HL-60/S4 (cell line): ENCODE measurements around the gene HOXA2.

ENCODE experiments used
- in situ Hi-C: fragments of 300-500 bp; cut with MboI; formaldehyde crosslinking; loops from 2 replicates; pipeline ENCODE4 v1.14.3; 2022; ENCODE audit warnings: low sequenced_read_pairs

HOXA2 gene

DNA sequence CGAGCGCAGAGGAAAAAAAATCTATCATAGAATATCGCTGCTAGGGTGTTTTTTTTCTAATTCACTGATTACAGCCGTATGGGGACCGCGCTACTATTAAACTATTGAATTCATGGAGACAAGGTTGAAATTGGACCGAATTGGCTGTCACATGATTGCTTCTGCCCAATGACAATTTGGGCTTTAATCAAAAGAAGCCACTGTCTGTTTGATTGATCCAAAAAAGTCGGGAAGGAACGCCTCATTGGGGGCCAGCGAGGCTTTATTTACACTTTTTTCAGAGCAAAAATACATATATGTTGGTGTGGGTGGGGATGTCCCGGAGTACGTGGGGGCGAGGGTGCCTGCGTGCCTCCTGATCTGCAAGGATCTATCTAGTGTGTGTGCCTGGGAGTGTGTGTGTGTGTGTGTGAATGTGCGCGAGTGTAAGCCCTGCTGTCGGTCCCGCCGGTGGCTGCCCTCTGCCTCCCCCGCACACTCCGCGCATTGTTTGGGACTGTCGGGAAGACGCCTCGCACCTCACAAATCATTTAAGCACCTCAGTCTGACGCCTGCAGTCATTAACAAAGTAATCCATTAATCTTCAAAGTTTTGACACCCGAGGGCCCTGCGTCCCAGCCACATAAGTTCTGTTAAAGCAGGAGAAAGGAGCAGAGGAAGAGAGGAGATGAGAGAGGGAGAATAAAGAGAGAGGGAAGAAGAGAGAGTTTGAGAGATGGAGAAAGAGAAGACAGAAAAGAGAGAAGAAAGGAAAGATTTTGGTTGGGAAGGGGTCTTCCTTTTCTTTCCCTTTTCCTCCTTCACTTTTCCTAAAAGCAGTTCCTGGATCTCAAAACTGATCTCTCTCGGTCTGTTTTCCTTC, at the start of gene HOXA2:
Gene HOXA2 (minus strand): TSS at position 103 of the 862 bp plus-strand sequence. CDS start 183 bp downstream, outside the sequence.
- in situ Hi-C loops, result no loop called here

DNA sequence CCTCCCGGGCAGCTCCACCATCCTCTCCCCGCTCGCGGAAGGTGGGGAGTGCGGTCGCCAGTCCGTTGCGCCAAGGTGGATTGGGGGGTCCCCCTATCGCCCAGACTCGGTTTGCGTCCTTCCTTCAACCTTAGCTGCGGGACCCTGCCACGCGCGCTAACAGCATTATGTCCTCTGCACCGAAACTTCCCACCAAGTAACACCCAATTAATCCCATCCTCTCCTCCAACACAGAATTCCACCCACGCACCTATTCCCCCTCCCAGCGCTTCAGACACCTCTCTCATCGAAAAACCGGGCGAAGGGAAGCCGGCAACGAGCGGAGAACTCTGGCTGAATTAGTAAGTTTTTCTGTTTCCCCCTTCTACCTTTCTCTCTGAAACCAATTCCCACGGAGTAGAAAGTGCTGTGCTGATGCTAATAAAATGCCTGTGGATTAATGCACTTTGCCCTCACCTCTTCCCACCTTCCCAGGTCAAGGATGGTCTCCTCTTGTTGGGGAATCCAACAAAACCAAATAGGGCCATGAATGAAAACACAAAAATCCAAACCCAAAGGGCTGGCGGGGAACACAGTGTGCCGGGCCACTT, 49.0 kb upstream of the HOXA2 start:
- in situ Hi-C loops, result loop anchor here (25.0 kb wide), 1 partner anchor 789 kb away; no protein-coding TSS in a partner anchor

DNA sequence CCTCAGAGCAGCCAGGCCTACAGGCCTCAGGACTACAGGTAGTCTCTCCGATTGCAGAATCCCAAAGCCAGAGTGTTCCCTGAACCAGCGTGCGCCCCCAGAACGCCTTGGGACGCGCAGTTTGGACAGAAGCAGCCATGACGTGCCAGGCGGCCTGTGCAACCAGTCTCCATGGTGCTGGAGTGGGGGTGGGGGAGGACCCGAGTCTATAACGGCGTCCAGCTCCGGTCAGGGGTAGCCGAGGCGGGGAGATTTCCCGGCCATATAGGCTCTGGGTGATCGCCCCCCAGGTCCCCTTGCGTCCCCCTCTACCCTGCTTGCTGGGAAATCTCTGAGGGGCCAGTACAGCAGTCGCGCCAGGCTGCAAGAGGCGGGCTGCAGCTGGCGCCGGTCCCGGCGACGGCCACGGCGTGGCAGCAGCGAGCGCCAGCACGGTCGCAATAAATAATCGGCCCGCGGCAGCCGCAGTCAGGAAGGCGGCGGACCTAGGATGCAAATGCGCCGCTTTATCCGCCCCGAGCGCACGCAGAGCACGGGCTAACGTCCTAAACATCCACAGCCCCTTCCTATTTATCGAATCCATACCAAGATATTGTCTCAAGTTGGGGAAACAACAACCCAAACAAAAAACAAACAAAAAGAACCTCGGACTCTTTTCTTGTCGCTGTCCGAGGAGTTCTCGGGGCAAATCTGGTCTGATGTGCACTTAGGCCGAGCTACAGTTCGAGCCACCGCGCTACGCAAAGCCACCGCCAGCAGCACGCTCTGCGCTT, 48.3 kb upstream of the HOXA2 start:
- in situ Hi-C loops, result loop anchor here (25.0 kb wide), 1 partner anchor 788 kb away; no protein-coding TSS in a partner anchor

DNA sequence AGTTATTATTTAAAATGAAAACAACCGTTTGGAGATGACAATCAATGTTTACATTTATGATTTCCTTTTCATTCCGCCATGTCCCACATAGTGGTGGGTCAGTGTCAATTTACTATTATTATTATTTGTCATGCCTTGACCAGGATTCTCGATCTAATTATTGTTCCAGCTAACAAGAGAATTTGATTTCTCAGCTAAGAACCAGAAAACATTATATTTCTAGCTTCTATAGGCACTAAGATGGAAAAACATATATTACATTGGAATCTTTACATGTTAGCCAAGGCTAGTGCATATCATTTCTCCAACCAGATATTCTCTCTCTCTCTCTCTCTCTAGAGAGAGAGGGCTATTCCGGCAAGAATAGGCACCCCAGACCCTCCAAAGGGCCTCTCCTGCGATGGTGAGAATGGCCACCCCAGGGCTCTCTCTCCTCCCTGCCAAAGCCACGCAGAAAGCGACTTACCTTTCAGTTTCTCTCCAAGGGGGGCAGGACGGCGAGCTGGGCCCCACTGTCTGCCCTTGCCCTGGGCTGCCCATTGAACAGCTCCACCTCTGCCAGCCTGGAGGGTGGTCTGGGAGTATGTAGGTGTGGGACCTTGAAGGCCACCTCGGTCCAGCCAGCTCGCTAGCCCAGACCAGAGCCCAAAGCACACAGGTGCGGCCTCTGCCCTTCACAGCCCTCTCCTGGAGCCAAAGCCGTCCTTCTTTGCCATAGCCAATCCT, 47.5 kb upstream of the HOXA2 start:
- in situ Hi-C loops, result loop anchor here (25.0 kb wide), 1 partner anchor 788 kb away; no protein-coding TSS in a partner anchor

DNA sequence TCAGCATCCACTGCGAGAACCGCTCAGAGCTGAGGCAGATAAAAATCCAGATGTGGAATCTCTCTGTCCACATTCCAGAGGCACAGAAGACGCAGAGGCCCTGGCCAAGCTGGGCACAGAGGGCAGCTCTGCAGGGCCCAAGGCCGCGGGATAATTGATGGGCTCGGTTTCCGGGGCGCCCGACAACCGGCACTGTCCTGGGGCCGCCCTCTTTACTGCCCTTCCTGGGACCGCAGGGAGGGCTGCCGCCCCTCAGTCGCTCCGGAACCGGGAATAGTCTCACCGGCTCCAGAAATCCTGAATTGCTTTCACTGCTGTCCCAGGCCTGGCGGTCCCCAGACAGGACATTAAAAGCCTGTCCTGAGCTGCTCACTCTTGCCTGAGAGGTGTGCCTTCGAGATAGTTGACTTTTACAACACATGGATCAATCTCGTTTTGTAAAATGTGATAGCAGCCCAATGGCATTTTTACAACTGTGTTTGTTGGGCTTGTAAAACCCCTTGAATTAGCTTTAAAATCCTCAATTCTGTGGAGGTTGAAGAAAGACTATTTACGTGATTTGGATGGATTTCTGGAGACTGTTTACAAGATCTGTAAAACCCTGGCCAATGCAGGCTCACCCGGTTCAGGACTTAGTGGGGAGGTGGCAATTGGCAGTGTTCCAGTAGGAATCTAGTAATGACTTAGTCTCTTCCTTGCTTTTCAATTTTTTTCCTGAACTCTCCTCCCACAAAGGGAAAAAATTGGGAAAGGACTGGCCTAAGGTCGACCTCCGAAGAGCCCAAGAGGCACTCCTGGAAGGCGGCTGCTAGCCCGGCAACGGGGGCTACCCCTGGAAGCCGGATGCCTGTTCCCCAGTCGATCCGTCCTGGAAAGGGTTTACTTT, 46.5 kb upstream of the HOXA2 start:
- in situ Hi-C loops, result no loop called here

DNA sequence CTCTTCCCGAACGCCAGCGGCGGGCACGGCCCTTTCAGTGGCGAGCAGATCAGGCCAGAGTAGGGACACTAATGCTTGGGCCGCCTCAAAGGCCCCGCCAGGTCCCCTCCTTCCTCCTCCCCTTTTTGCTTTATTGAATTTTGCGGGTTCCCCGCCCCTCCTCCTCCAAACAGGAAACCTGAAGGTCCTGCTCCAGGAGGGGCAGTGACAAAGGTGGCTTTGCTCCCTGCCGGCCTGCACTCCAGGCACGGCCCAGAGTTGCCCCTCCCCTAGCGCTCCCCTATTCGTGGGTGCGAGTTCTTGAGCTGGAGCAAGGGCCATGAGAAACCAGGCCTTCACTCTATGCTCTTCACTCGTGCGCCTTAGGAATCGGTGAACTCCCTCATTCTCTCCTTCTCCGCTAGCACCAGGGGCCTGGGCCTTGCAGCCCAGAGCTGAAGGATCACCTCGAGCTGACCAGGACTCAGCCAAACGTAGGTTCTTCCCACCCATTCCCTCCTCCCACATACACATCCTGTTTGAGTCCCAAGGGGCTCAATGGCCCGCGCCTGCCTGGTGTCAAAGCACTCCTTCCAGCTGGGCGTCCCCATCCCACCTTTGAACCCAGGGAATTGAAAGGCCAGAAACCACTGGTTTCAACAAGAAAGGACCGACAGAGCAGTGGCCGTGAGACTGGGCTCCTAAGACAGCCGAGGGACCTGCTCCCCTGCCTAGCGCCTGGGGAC, 45.7 kb upstream of the HOXA2 start:
- in situ Hi-C loops, result no loop called here

DNA sequence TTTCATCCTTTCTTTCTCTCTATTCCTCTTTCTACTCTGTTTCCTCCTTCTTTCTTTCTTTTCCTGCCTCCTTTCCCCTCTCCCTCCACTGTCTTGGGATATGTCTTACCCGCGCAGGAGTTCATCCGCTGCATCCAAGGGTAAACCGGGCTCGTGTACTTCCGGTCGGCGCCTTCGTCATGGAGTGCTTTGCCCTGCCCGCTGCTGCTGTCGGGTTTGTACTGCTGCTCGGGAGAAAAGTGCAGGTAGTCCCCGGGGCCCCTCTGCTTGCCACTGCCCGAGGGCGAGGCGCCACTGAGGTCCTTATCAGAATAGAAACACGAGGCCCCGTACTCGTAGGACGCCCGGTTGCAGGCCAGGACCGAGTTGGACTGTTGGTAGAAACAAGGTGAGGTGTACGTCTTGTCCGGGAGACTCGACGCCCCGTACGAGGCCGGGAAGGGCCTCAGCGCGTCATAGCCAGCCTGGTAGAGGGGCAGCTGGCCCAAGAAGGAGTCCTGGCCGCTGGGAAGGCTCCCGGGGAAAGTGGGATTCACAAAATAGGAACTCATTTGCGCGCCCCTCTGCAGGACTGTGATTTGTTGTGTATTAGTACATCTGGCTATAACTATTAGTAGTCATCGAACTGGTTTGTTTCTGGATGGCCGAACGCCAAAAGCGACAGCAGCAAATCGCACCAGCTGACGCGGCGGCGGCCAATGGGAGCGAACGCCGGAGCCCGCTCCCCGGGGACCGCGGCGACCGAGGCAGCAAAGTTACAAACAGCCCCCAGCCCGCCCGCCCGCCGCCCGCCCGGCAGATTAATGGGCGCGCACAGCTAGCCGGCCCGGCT, 44.9 kb upstream of the HOXA2 start, which contains the start of gene HOXA6:
Gene HOXA6 (minus strand): TSS at position 576 of the 832 bp plus-strand sequence. CDS start 25 bp downstream, at position 551.
- in situ Hi-C loops, result no loop called here

DNA sequence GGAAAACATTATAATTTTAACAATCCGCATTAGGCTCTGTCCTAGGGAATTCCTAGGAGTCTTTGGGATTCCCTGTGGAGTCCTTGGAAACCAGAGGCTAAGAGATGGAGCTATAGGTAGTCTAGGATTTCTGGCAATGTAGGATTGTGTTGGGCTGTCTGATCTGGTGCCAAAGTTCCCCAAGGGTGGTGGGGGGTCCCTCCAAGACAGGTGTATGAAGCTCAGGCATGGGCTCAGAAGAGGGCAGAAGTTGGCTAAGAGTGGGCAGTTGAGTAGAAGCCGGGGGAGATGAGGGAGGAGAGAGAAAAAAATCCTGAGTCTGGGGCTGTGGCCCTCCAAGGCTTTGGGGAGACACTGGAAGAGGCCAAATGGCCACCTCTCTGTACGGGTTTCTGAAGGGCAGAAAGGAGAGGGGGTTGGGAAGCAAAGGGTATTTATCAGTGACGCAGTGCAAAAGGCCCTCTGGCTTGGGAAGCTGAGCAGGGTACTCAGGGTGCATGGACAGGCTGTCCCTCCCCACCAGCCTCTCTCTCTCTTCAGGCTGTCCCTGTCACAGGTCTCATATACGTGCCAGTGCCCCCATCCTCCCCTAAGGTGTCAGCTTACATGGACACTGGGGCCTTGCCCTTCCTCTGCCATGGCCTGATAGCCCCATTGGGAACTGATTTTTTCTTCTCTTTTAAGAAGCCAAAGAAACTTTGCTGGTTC, 44.2 kb upstream of the HOXA2 start:
- in situ Hi-C loops, result no loop called here

DNA sequence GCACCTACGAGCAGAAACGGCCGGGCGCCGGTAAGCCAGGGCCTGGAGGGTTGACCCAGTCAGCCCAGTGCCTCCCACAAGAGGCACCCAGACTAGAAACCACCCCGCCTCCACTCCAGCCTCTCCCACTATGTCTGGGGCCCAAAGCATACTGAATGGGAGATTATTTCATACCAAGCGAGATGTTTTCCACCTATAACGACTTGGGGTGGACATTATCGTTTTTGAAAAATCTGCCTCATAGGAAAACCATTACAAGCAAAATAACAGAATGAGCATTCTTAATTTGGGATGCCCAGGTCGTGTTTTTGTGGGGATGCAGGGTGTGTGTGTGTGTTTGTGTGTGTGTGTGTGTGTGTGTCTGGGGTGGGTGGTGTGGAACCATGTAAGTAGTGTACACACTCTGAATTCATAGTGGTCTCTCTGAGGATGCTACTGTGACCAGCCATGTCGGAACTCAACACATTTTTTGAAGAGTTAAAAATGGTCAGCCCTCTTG, 43.5 kb upstream of the HOXA2 start:
- in situ Hi-C loops, result no loop called here

DNA sequence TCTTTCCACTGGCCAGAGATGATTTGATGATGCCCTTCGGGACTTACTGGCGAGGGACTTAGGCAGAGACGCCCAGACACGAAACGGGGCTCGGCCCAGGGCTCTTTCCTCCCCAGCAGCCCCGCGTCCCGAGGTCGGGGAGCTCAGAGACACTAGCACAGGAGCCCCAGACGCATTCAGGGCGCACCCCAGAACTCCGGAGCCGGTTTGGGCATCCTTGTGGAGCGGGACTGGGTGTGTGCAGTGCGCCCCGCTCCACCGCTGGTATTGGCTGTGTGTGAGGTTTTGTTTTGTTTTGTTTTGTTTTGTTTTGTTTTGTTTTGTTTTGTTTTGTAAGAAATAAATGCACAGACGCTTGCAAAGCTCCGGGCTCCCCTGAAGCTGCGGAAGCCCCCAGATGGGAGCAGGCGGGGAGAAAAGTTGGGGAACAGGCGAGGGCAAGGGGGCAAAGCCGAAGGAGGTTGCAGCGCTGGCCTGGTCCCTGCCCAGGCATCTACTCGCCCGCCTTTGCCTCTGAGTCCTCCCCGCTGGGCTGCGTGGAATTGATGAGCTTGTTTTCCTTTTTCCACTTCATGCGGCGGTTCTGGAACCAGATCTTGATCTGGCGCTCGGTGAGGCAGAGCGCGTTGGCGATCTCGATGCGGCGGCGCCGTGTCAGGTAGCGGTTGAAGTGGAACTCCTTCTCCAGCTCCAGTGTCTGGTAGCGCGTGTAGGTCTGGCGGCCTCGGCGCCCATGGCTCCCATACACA, 42.9 kb upstream of the HOXA2 start:
- in situ Hi-C loops, result no loop called here

DNA sequence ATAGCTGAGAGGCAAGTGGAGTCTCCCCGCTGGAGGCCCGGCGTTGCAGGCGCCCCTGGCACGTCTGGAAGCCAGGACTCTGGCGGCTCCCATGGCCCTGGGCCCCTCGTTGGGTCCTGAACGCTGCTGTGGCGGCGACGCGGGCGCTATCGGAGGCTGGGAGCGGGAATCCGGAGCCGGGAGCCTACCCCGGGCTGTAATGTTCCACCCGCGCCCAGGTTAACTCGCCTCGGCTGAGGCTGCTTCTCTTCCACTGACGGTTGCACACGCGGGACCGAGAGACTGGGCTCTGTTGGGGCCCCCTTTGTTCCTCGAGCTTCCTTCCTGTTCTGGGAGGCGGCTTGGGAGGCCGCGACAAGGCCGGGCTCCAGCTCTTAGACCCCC, 42.3 kb upstream of the HOXA2 start:
- in situ Hi-C loops, result no loop called here

DNA sequence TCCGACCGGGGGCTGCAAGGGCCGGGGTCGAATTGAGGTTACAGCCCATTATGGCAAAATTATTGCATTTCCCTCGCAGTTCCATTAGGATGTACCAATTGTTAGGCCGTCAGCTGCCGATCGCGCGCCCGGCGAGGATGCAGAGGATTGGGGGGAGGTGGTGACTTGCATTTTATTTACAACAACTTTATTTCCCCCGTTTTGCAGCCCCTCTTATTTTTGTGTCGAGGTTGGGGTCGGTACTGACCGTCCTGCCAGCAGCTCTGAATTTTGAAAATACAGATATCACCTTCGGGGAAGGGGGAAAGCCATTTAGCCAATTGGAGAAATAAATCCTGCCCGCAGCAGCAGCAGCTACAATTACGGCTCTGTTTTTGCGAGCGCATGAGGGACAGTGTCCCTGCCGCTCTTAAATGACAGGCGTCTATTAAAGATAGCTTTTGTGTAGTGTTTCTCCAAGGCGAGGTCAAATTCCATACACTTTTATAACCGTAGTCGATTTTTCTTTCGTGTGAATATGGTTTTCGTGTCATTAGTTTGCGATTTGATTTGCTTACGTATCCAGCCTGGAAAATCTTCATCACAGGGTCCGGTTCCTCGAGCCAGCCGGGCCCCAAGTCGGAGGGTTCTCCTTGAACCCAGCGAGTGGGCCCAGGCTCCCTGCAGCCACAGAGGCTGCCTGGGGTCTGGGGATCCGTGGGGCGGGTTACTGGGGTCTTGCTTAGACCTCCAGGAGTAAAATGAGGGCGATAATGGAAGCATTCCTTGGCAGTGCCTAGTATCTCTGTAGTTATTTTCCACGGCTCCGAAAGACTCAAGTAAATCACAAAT, 41.7 kb upstream of the HOXA2 start:
- in situ Hi-C loops, result no loop called here

DNA sequence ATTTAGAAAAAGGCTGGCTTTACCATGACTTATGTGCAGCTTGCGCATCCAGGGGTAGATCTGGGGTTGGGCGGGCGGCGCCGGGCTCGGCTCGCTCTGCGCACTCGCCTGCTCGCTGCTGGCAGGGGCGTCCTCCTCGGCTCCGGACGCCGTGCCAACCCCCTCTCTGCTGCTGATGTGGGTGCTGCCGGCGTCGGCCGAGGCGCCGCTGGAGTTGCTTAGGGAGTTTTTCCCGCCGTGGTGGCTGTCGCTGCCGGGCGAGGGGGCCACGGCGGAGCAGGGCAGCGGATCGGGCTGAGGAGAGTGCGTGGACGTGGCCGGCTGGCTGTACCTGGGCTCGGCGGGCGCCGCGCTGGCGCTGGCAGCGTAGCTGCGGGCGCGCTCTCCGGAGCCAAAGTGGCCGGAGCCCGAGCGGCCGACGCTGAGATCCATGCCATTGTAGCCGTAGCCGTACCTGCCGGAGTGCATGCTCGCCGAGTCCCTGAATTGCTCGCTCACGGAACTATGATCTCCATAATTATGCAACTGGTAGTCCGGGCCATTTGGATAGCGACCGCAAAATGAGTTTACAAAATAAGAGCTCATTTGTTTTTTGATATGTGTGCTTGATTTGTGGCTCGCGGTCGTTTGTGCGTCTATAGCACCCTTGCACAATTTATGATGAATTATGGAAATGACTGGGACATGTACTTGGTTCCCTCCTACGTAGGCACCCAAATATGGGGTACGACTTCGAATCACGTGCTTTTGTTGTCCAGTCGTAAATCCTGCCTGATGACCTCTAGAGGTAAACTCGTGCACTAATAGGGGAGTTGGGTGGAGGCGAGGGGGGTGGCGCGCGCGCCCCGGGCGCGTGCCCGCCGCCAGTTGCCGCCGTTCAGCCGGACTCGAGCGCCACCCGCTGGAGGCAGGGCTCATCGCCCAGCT, 40.8 kb upstream of the HOXA2 start, which contains the start of gene HOXA5:
Gene HOXA5 (minus strand): TSS at position 659 of the 927 bp plus-strand sequence. CDS start 74 bp downstream, at position 585.
- in situ Hi-C loops, result no loop called here

DNA sequence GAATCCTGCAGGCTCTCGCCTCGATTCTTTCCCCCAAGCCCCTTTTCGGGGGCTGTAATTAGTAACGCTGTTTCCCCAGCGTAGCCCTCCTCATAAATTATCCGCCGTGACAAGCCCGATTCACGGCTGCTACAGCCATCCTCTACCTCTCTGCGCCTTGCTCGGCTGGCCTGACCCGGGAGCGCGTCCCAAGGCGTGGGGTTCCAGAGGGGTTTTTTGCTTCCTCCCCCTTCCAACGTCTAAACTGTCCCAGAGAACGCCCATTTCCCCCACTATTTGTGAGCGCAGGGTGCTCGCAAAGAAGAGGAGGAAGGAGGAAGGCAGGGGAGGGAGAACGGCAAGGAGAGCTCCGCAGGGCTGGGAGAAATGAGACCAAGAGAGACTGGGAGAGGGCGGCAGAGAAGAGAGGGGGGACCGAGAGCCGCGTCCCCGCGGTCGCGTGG, 40.1 kb upstream of the HOXA2 start:
- in situ Hi-C loops, result no loop called here
